Activated CD4-positive, CD25-positive, alpha-beta regulatory T cell treated with anti-CD3 and anti-CD28 coated beads, Interleukin-2, amount 50 U/mL, for 72 hours (primary cell): ENCODE measurements around the gene FOXK1.

Experiments used
- DNase-seq: peaks from one replicate; pipeline ENCODE4 v3.0.0; 2021

The FOXK1 gene

DNA sequence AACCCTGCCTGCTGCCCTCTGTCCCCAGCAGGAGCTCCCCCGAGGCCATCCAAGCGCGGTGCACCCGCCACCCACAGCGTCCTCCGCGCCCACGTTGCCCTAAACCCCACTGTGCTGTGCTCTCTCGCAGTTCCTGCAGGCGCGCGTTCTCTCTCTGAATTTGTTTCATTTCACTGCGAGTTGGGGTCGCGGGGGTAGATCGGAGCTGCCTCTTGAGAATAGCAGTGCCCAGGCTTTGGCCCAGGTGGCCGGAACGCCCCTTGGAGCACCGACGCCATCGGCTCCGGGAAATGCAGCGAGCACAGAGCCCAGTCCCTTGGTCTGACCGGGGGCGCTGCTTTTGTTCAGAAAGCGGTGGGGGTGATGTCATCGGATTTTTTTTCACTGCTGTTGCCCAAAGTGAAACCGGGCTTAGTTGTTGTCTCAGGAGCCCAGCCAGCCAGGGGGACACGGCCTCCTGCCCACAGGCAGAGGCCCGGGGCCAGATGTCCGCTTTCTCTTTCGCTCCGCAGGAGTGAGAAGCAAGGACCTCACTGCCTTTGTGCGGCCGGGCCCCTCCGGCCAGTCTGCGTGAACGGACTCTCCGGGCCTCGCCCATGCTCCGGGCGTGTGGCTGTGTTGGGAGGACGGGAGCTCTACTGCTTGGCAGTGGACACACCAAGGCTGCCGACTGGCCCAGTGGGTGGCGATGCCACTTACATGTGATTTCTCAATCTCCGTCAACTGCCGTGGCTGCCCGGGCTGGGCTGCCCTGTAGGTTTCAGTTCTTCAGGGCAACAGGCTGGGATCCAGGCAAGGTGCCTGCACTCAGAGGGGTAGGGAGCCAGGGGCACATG is 43.1 kb downstream of the FOXK1 start:
- DNase-seq, result peak; percentile 52

DNA sequence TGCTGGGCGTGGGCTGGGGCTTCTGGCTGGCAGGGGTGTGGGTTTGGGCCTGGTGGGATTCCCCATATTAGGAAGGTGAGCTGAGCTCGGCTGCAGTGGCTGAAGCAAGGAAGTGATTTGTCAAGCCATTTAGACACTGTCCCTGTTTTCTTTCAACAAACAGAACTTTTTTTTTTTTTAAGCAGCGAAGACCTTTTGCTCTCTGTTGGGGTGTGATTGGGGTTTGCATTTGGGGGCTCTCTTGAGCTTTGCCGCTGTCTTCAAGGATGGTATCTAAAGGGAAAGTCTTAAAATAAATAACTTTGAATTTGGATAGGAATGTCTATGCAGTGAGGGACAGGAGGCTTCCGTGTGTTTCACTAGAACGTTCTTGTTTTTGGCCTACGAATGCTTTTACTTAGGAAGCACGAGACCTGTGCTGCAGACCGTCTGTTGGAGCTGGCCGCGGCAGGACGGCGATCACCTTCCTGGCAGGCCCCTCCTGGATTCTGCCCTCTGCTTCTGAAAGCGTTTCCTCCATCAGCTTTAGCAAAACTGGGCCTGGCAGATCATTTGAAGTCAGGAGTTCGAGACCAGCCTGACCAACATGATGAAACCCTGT is 43.9 kb downstream of the FOXK1 start:
- DNase-seq, result no peak

DNA sequence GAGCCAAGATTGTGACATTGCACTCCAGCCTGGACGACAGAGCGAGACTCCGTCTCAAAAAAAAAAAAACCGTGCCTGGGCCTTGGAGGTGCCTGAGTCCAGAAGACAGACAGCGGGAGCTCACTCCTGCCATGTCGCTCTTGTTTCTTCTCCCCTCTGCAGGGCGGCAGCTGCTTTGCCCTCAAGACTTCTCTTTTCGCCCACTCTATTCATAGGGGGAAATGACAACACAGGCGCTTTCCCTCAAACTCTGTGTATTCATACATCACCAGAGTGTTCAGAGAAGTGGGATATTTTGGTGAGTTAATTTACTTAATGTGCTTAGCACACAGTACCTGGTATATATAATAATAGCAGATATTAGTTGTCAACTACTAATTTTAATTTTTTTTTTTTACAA is 44.5 kb downstream of the FOXK1 start:
- no peak for DNase-seq

DNA sequence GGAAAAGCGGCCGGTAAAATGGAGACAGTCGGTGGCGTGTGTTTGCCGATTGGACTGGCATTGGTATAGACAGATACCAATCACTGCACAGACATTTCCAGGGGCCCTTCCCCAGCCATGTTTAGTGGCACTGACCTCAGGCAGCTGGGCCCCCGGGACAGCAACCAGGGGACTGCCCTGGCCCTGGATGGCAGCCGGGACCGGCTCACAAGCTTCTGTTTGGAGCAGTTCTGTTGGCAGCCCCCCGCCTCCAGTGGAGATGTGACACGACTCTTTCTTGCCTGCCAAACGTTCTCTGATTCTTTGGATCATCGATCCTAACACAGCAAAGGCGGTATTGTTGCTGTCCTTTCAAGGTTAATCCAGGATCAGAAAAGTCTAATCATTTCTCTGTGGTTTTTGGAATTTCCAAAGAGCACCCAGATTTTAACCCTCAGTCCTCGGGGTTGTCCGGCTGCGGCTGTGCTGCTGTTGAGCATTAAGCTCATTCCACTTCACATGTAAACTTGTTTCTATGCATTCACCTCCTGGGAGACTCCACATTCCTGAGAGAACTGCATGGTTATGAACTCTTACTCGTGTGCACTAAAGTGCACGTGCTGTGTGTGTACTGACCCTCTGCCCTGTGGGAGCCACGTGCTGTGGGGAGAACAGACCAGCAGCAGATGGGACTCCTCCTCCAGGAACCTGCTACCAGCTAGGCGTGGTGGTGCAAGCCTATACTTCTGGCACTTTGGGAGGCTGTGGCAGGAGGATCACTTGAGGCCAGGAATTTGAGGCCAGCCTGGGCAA is 46.0 kb downstream of the FOXK1 start:
- no peak for DNase-seq

DNA sequence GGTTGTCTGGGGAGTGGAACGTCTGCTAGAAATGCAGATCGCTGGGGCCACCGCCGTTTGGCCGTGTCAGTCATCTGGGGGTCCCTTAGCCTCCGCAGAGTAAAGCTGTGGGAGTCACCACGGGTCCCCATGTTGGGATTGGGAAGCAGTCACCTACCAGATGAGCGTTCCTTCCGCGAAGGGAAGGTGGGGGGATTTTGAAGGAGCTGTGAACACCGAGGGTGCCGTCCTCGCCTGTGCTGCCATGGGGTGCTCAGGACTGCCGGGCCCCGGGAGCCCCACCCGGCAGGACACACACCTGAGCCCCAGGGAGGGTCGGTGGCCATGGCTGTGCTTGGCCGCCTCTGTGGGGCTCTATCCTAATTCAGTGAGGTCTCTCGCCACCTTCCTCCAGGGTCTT is 47.2 kb downstream of the FOXK1 start:
- DNase-seq, result no peak

DNA sequence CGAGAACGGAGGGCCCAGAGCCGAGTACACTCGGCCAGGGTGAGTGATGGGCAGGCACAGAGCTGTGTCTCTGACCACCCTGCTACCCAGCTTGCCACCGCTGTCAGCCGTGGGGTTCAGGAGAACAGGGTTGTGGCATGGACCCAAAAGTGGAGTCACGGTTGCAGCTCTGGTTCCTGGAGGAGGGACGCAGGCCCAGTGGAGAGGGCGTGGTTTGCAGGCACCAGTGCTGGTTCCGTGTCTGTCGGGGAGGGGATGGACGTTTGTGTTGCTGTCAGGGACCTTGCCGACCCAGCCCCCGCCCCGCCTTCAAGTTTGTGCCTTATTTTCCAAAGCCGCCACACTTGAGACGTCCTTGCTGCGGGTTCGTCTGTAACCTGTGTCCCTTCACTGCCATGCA is 48.2 kb downstream of the FOXK1 start:
- no peak for DNase-seq

DNA sequence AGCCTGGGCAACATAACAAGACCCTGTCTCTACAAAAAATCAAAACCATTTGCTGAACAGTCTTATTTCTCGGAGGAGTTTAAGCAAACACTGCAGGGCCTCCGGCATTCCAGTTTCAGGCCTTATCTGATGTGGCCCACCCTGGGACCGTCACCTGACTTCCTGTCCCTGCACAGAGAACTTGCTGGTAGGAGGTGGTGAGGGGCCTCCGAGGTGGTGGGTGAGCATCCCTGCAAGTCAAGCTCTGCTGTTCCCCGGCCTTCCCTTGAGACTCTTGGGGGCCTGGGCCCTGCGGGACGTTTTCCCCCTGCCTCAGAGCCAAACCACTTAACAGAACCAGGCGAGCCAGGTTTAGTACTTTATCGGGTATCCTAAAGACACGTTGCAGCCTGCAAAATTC is 48.9 kb downstream of the FOXK1 start:
- DNase-seq, result no peak

DNA sequence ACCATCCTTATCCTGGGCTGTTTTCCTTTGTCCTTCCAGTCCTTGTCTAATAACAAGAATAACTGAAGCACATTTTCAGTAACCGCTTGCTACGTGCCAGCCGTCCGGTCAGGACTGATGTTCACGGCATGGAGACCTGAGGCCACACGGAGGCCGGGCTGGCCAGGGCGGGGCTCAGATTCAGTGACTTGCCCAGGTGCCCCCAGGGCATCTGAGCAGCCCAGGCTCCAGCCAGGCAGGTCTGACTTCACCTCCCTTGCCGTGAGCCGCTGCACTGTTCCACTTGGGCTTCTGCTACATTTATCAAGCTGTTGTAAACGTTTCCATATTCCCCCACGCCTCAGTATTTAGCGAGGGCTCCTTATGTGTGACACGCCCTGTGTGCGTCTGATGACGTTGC is 49.7 kb downstream of the FOXK1 start:
- DNase-seq, result no peak

DNA sequence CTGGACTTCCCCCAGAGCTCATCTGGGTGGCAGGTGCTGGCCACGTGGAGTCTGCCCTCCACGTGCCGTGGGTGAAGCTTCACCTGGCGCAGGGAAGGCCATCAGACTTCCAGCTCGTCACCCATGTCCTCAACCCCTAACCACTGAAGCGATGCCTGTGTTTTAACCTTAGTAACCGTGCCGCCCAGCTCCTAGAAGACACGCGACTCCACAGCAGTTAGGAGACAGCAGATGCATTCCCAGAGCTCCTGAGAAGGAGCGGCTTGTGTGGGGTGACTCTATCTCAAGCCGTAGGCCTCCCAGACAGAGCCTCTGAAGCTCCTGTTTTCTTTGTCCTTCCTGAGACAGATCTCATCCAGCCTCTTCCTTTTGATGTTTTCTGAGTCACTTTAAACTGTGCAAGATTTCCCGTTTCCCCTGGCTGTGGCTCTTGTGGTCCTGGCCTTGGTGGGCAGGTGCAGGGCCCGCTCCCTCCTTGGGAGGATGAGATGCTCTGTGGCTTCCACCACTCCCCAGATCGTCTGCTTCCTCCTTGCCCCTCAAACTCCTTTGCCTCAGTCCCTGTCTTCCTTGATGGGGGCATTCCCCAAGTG is 51.9 kb downstream of the FOXK1 start:
- DNase-seq, result no peak

DNA sequence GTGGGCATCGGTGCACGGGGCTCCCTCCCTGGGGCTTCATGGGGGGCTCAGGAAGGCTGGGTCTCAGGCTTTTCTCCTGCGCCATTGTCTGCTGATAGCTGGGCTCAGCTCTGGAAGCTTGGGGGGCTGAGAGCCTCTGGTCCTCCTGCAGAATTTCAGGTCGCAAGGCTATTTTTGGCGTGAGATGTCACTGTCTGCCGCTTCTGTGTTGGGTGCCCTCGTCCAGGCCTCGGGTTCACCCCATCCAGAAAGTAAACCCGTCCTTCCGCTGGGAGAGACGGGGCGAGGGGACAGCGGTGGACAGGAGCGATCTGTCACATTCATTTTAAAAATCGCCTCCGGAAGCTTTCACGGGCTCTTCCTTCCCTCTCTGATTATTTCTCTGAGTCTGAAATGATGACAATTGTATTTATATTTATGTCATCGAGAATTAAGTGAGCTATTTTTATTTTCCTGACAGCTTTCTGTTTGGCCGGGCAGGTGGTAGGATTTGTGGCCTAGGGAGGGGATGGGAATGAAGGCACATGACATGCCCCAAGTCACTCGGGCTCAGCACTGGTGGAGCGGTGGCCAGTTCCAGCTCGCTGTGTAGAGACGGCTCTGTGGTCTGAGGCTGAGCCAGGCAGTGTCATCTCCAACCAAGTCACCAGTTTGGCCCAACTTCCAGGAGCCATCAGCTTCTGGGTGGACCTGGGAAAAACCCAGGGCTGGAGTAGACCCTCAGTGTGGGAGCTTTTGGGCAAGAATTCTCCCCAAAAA is 52.7 kb downstream of the FOXK1 start:
- DNase-seq, result no peak

DNA sequence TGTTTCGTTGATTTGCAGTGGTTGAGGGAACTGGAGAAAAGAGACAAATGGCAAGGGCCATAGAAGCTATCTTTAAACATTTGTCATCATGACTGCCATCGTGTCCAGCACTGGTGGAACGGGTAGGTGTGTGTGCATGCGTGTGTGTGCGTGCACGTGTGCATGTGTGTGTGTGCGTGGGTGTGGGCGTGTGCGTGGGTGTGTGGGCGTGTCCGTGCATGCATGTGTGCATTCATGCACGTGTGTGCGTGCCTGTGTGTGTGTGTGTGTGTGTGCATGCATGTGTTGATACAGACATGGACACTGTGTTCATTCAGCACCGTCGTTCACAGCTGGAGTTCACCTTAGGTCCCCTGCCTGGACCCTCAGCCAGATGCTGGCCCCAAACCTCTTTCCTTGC is 55.2 kb downstream of the FOXK1 start:
- no peak for DNase-seq

DNA sequence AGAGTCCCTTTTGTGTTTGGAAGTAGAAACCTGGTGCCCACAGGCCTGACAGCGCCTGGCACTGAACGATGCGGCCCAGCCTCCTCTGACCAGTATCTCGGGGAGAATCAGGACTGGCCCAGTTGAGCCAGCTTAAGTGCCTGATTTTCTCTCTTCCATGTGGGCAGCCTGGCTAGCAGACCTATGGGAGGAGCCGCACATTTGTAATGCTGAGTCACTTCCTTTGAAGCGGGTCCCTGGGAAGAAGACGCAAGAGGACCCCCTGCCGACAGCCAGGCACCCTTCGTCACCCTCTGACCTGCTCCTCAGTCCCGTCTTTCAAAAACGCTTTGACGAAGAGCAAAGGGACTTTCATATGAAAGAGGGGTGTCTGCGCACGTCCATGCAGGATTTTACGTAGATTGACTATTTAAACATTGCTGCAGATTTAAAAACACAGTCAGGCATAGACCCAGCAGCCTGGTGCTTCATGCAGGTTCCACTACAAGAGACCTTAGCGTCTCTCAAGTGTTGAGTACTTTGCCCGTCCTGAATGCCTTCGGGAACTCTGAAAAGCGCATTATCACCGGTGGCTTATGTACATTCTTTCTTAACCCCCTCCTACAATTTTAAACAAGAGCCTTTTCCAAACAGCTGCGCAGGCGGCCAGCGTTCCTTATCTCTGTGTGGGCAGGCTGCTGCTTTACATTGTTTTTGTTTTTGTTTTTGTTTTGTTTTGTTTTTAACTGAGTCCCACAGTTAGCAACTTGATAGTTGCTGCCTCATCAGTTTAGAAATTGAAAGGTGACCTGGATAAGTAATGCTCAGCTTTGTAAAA is 56.8 kb downstream of the FOXK1 start:
- DNase-seq, result no peak

DNA sequence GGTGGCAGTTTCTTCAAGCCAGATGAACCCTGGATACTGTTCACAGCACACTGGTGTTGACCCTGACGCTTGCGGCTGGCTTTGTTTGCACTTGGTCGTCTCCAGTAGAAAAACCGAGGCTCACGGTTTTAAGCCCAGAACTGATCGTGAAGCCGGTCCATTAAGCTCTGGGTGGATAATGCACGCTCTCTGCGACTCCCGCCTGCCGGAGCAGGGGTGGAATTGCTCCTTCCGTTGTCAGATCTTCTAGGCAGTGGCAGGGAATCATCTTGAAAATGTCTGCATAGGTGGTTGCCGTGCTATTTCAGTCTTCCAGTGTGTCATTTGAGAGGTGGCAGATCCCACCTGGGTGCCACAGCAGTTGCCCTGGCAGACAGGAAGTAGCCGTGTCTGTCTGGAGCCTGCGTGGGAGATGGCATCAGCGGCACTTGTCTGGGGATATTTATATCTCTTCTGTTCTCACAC is 57.5 kb downstream of the FOXK1 start:
- no peak for DNase-seq

DNA sequence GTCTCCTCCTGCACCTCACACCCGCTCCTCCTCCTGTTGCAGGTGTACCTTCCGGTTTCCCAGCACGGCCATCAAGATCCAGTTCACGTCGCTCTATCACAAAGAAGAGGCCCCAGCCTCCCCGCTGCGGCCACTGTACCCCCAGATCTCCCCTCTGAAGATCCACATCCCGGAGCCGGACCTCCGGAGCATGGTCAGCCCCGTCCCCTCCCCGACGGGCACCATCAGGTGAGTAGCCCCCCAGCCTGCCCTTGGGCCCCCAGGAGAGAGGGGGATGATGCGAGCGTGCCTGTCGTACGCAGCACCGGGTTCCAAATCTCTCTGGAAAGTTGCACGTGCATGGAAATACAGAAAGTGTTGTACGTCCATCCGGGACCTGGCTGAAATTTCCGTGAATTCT is 58.7 kb downstream of the FOXK1 start:
- no peak for DNase-seq

DNA sequence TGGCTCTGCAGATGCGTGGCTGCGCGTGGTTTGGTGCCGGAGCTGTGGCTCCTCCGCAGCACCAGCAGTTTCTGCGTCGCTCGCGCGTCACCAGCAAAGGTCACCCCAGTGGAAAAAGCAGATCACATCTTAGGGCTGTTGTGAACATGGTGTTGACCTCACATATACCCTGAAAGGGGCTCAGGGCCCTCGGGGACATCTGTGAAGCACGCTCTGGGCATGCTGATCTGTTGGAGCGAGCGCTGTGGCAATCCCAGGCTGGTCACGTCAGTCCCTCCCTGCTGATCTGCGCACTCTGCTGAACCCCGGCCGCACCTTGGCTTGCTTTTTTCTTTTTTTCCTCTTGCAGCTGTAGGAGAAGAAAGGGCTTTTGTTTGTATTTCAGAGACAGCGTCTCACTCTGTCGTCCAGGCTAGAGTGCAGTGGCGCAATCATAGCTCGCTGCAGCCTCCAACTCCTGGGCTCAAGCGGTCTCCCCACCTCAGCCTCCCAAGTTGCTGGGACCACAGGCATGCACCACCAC is 60.0 kb downstream of the FOXK1 start:
- DNase-seq, result no peak

DNA sequence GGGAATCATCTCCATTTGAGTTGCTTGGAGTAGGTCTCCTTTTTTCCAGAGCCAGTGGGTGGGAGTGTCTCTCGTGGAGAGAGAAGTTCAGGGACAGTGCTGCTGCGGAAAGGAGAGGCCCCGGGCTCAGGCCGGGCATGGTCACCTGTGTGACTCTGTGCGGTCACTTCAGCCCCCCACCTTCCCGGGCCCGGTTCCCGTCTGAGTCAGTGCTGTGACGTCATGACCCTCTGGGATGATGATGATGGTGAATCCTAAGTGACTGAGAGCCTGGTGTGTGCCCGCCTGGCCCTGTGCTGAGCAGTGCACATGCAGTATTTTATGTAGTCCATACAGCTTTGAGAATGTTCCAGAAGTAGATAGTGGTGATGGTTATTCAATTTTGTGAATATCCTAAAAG is 60.8 kb downstream of the FOXK1 start:
- no peak for DNase-seq

DNA sequence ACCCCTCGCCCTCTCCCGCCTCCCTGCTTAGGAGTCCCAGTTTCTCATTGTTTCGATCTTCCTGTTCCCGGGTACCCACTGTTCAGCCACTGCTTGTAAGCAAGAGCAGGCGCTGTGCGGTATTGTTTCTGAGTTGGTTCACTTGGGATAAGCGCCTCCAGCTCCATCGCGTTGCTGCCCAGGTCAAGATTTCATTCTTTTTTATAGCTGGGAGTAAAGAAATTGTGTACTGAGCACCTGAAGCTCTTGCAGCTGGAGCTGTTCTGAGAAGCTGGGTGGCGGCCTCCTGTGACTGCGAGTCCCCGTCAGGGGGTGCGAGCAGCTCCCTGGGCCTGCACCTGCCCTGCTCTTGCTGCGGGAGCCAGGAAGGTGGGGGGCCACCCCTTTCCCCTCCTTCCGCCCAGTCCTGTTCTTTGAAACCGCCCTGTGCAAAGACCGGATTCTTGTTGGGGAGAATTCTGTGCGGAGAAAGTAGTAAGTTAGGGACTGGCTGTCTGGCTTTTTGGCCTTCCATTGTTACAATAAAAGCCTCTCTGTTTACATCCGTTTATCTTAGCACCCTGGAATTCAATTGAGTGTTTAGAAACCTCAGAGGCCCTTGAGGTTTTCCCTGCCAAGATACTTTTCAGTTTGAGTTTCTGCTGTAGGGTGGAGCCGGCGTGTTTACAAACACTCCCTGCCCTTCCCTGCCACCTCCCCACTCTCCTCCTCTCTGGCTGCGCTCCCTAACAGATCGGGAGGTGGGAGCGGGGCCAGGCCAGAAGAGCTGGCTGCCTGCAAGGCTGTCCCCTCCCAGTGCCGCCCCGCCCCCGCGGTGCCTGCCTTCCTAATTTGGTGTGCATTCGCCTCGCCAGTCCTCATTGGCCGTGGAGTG is 62.5 kb downstream of the FOXK1 start:
- peak; percentile 76 for DNase-seq

DNA sequence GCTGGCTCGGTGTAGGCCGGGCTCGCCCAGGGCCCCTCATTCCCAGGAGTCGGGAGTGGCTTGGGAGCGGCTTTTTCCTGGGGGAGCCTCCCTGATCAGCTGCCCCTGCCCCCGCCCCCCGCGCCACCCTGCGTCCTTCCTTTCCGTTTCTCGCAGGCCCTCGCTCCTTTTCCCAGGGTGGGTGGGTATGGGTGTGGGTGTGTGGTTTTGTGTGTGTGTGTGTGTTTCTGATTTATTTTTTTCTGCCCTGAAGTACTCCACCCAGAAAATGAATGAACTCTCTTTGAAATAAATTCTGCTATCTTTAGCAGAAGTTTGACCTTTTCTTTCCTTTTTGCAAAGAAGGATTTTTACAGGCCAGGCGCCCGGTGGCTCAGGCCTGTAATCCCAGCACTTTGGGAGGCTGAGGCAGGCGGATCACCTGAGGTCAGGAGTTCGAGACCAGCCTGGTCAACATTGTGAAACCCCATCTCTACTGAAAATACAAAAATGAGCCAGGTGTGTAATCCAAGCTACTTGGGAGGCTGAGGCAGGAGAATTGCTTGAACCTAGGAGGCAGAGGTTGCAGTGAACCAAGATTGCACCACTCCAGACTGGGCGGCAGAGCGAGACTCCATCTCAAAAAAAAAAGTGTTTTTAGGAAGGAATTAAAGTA is 63.3 kb downstream of the FOXK1 start:
- DNase-seq, result no peak

DNA sequence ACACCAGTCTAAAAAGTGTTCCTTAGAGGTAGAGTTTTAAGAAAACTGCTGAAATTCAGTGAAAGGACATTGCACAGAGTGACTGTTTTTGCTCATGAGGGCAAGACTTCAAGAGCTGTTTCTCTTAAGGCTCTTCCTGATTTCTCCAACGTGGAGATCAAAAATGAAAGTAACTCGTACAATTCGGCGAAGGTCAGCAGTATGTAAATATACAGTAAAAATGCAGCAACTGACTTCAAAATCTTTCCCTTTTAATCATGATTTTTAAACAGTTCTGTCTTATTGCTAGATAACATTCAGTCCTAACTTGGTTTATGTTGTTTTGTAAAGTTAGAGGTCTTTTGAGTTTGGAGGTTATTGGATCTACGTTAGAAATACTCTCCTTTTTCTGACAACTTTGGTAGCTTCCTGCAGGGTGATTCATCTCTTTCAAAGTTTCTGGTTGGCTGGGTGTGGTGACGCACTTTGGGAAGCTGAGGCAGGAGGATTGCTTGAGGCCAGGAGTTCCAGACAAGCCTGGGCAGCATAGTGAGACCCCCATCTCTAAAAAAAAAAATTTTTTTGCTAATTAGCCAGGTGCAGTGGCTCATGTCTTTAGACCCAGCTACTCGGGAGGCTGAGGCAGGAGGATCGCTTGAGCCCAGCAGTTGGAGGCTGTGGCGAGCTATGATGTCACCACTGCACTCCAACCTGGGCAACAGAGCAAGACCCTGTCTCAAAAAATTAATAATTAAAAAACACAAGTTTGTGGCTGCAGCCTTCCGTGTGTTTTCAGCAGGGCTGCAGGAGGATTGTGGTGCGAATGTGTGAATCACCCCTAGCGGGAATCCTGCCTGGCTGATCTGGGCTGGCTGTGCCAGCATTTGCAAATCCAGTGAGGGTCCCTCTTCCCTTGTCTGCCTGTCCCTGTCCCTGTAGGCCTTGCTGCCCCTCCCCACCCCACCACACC is 64.2 kb downstream of the FOXK1 start:
- DNase-seq, result no peak
